ENCODE results near the gene GALNT10.

The GALNT10 gene

DNA sequence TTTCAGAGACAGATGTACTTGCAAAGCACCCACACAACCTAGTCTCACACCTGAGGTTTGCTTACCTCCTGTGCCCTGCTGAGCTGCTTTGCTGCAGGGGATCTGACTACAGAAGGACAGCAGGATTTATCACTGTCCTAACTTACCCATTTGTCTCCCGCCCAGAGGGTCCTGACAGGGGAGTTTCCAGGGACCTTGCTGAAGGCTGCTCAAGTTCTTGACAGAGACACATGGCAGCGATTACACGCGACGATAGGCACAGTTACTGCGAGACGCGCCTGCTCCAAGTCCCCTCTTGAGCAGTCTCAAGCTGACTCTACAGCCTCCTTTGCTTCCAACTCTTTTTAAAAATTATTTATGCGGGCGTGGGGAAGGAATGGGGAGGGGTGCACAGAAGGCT is 24.6 kb upstream of the GALNT10 start:
- TF ChIP-seq, protein P1, sequence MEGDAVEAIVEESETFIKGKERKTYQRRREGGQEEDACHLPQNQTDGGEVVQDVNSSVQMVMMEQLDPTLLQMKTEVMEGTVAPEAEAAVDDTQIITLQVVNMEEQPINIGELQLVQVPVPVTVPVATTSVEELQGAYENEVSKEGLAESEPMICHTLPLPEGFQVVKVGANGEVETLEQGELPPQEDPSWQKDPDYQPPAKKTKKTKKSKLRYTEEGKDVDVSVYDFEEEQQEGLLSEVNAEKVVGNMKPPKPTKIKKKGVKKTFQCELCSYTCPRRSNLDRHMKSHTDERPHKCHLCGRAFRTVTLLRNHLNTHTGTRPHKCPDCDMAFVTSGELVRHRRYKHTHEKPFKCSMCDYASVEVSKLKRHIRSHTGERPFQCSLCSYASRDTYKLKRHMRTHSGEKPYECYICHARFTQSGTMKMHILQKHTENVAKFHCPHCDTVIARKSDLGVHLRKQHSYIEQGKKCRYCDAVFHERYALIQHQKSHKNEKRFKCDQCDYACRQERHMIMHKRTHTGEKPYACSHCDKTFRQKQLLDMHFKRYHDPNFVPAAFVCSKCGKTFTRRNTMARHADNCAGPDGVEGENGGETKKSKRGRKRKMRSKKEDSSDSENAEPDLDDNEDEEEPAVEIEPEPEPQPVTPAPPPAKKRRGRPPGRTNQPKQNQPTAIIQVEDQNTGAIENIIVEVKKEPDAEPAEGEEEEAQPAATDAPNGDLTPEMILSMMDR (IDR thresholded peaks at IDR 0.05; ENCODE audit: low read depth, low read length): no peak
- H3K4me3 ChIP-seq (ENCODE audit: low read depth, low read length): no peak overlapping the region

DNA sequence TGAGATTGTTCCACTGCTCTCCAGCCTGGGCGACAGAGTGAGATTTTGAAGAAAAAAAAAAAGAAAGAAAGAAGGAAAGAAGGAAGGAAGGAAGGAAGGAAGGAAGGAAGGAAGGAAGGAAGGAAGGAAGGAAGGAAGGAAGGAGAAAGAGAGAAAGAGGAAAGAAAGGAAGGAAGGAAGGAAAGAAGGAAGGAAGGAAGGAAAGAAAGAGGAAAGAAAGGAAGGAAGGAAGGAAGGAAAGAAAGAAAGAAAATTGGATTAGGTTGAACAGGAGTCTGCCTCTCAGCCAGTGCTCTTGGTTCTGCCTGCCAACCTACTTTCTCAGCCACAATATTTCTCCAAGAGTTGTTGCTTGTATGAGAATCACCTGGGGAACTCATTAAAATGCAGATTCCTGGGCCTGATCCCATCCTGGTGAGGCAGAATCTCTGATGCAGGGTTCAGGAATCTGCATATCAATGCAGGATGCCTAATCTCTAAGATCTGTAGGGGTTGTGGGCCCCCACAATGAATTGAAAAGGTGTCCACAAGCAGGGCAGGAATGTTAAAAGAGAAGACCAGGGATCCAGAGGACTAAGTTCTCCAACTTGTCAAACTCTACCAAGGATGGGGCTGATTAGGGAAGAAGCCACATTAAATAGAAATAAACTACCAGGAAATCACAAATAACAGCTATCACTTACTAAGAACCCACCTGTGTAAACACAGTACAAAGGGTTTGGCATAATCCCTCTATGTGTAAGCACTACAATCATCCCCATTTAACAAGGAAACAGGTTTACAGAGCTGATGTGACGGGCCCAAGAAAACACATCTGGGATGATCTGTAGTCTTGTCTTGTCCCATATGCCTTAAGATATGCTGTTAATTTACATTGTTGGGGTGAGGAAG is 23.4 kb upstream of the GALNT10 start:
- TF ChIP-seq, protein P1 (IDR thresholded peaks at IDR 0.05; ENCODE audit: low read depth, low read length): no peak
- no peak overlapping the region for H3K4me3 ChIP-seq (ENCODE audit: low read depth, low read length)

DNA sequence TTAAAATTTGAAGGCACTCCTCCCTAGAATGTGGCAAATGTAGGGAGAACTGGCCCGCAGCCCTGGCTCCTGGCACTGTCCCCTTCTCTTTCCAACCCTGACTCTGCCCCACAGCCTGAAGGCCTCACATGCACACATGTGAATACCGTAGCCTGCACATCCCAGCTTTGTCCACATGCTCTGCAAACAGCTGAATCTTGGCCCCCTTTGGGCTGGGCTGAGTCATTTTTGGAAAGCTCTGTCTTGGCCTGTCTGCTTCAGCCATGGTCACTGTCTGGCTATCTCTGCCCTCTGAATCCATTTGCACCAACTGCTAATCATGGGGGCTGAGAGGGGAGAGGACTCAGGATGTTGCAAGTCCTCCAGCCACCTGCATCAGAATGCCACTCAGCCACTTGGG is 22.1 kb upstream of the GALNT10 start:
- TF ChIP-seq, protein P1 (IDR thresholded peaks at IDR 0.05; ENCODE audit: low read depth, low read length): no peak

DNA sequence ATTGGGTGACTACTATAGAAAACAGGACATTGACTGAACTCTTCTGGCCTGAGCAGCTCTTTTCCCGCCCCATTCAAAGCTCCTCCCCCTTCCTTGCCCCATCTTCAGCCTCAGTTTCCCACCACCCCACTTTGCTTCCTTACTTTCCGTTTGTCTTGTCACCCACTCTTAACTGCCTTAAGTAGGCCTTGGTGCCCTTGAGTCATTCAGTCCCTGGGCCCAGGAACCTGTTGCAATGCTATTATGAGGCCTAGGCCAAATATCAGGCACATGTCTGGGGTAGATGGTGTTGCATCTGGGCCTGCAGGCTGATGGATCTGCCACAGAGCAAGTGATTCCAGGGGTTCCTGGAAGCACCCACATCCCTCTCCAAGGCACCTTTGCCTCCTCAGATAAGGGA is 17.7 kb upstream of the GALNT10 start:
- TF ChIP-seq, protein P1 (IDR thresholded peaks at IDR 0.05; ENCODE audit: low read depth, low read length): no peak

More for the DNA sequence above, 22.1 kb upstream of the GALNT10 start:
- H3K4me3 ChIP-seq (ENCODE audit: low read depth, low read length): no peak overlapping the region

DNA sequence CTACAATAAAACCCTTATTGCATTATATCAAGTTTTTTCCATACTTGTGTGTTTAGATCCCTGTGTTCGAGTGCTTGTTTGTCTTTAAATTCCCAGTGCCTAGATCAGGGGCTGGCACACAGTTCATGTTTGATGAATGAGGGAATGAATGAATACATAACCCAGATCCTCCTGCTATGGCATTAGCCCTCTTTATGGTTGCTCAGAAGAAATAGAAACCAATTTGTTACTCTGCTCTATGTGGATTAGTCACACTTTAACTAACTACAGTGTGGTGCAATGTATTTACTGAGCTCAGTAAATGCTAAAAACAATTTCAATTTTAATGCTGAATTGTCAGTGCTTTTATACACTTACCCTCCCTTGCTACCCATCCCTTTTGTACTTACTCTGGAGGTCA is 16.4 kb upstream of the GALNT10 start:
- TF ChIP-seq, protein P1 (IDR thresholded peaks at IDR 0.05; ENCODE audit: low read depth, low read length): no peak
- no peak overlapping the region for H3K4me3 ChIP-seq (ENCODE audit: low read depth, low read length)

More for the DNA sequence above, 17.7 kb upstream of the GALNT10 start:
- H3K4me3 ChIP-seq (ENCODE audit: low read depth, low read length): no peak overlapping the region

DNA sequence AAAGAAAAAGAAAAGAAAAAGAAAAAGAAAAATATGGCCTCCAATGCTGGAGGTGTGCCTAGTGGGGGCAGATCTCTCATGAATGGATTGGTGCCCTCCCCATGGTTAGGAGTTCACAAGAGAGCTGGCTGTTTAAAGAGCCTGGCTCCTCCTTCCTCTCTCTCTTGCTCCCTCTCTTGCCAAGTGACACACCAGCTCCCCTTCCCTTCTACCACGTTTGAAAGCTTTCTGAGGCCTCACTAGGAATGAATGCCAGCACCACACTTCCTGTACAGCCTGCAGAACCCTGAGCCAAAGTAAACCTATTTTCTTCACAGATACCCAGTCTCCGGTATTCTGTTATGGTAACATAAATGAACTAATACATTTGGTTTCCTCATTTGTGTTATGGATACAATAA is 14.4 kb upstream of the GALNT10 start:
- TF ChIP-seq, protein P1 (IDR thresholded peaks at IDR 0.05; ENCODE audit: low read depth, low read length): no peak
- no peak overlapping the region for H3K4me3 ChIP-seq (ENCODE audit: low read depth, low read length)

DNA sequence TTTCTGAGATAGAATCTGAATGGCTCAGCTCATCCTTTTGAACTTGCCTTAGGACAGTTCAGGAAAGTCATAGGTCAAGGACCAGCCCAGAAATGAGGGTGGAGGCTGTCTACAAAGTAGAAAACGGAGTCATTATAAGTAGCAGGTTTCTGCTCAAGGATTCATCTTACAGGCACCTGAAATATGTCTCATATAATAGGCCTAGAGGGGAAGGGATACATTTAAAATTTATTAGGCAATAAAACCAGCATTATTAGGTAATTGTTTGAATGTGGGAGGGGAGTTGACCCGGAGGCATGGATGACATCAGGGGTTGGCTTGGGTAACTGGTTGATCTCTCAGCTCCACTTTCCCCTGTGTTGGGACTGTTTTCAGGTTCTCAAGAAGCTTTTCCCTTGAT is 11.9 kb upstream of the GALNT10 start:
- TF ChIP-seq, protein P1 (IDR thresholded peaks at IDR 0.05; ENCODE audit: low read depth, low read length): no peak
- H3K4me3 ChIP-seq (ENCODE audit: low read depth, low read length): no peak overlapping the region

Measured in WI38 (cell line).